Neural crest cell (in vitro differentiated cells): Measurements from ENCODE around the gene NMU. TPM values are rescaled to one million over a fixed set of nuclear protein-coding genes. Genes with fewer than 3 reads are reported as not detected.

Source experiments
- DNase-seq: peaks from one replicate; pipeline ENCODE4 v3.0.0; 2021; ENCODE audit warnings: low read depth, mixed read lengths, low spot score
- H3K27ac Mint-ChIP-seq: one replicate; pipeline ENCODE4 v1.8.0; 2021; ENCODE audit warnings: mild to moderate bottlenecking, mixed read lengths; ENCODE audit not compliant: unreplicated experiment
- H3K27me3 Mint-ChIP-seq: 2 replicates; pipeline ENCODE4 v1.8.0; 2021; ENCODE audit warnings: low read depth, mild to moderate bottlenecking, mixed read lengths
- H3K36me3 Mint-ChIP-seq: 2 replicates; pipeline ENCODE4 v1.8.0; 2021; ENCODE audit warnings: low read depth, mild to moderate bottlenecking, mixed read lengths
- H3K4me1 Mint-ChIP-seq: 2 replicates; pipeline ENCODE4 v1.8.0; 2021; ENCODE audit warnings: mixed read lengths
- H3K4me3 Mint-ChIP-seq: one replicate; pipeline ENCODE4 v1.8.0; 2021; ENCODE audit warnings: mild to moderate bottlenecking, mixed read lengths
- H3K9me3 Mint-ChIP-seq: 2 replicates; pipeline ENCODE4 v1.8.0; 2021; ENCODE audit warnings: mixed read lengths
- total RNA-seq: library from RNA; stranded (reverse); gene quantifications from 2 replicates; pipeline ENCODE4 v1.2.1, GENCODE V29; 2021
- TF ChIP-seq, protein P1 (sequence below): fragments of 200-600 bp; sonication (generic); conservative IDR thresholded peaks from 2 replicates; pipeline ENCODE4 v1.5.0; 2021; ENCODE audit warnings: antibody characterized with exemption, mild to moderate bottlenecking

The NMU gene
- total RNA-seq, 1 donor from 2014 or later: 10.3 TPM

DNA sequence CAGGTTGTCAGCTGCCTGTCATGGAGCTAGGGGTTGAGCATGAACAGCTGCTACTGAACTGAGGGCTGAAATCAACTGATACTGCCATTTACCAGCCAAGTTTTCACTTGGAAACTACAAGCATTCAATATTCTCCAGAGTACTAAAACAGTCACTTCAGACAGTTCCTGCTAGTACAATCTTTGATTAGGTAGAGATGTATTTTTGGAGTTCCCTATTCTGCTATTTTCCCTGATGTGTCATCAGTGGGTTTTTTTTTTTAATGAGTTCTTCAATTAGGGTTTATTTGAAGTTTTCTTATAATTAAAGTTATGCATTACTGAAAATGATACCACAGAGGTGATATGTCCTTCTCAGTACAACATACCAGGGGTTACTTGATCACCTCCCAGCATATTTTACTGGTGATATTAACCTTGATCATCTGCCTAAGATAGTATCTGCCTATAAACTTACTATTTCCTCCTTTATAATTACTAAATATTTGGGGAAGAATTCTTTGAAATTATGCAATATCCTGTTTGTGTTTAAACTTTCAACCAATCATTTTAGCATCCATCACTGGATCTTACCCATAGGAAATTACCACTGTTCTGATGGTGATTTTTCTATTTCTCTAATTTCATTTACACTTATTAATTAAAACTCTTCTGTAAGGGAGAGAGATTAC lies 57.6 kb downstream of the NMU start:
- TF ChIP-seq, protein P1, sequence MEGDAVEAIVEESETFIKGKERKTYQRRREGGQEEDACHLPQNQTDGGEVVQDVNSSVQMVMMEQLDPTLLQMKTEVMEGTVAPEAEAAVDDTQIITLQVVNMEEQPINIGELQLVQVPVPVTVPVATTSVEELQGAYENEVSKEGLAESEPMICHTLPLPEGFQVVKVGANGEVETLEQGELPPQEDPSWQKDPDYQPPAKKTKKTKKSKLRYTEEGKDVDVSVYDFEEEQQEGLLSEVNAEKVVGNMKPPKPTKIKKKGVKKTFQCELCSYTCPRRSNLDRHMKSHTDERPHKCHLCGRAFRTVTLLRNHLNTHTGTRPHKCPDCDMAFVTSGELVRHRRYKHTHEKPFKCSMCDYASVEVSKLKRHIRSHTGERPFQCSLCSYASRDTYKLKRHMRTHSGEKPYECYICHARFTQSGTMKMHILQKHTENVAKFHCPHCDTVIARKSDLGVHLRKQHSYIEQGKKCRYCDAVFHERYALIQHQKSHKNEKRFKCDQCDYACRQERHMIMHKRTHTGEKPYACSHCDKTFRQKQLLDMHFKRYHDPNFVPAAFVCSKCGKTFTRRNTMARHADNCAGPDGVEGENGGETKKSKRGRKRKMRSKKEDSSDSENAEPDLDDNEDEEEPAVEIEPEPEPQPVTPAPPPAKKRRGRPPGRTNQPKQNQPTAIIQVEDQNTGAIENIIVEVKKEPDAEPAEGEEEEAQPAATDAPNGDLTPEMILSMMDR: no peak
- no peak for DNase-seq

GRCh38 chr4:55575513-55575912 lies 60.6 kb downstream of the NMU start:
- Mint-ChIP-seq H3K27ac (no peak overlapping the region), H3K9me3 (peaks cover 20% of the 10 kb centered on the region), H3K4me3 (no peak overlapping the region), H3K27me3 (no peaks in the 10 kb centered on the region), H3K4me1 (no peaks in the 10 kb centered on the region), H3K36me3 (peaks cover 10% of the 10 kb centered on the region)
- TF ChIP-seq, protein P1: no peak
- DNase-seq: no peak

More for the DNA sequence above, 57.6 kb downstream of the NMU start:
- no peaks in the 10 kb centered on the region for H3K27me3 Mint-ChIP-seq
- H3K4me1 Mint-ChIP-seq: no peaks in the 10 kb centered on the region
- H3K9me3 Mint-ChIP-seq: peaks cover 28% of the 10 kb centered on the region
- H3K4me3 Mint-ChIP-seq: no peak overlapping the region
- H3K36me3 Mint-ChIP-seq: peaks cover 18% of the 10 kb centered on the region
- no peak overlapping the region for H3K27ac Mint-ChIP-seq

- no peak for DNase-seq
- no peak overlapping the region for H3K4me3 Mint-ChIP-seq
- peaks cover 20% of the 10 kb centered on the region for H3K9me3 Mint-ChIP-seq
- peaks cover 10% of the 10 kb centered on the region for H3K36me3 Mint-ChIP-seq
- no peaks in the 10 kb centered on the region for H3K27me3 Mint-ChIP-seq
- no peaks in the 10 kb centered on the region for H3K4me1 Mint-ChIP-seq
- no peak overlapping the region for H3K27ac Mint-ChIP-seq
- TF ChIP-seq, protein P1: no peak
Observed at GRCh38 chr4:55574252-55574651, 61.8 kb downstream of the NMU start.

- H3K27ac Mint-ChIP-seq: no peak overlapping the region
- no peaks in the 10 kb centered on the region for H3K27me3 Mint-ChIP-seq
- no peak for DNase-seq
- H3K4me3 Mint-ChIP-seq: no peak overlapping the region
- peaks cover 14% of the 10 kb centered on the region for H3K9me3 Mint-ChIP-seq
- H3K4me1 Mint-ChIP-seq: no peaks in the 10 kb centered on the region
- TF ChIP-seq, protein P1: no peak
- peaks cover 3% of the 10 kb centered on the region for H3K36me3 Mint-ChIP-seq
Observed at GRCh38 chr4:55571806-55572205, 64.3 kb downstream of the NMU start.

GRCh38 chr4:55568905-55569504 lies 67.1 kb downstream of the NMU start:
- Mint-ChIP-seq H3K27ac (no peak overlapping the region), H3K4me1 (no peaks in the 10 kb centered on the region), H3K27me3 (no peaks in the 10 kb centered on the region), H3K9me3 (peaks cover 3% of the 10 kb centered on the region), H3K4me3 (no peak overlapping the region), H3K36me3 (no peaks in the 10 kb centered on the region)
- TF ChIP-seq, protein P1: no peak
- DNase-seq: no peak
